Trophoblast cell (in vitro differentiated cells and primary cell): Measurements from ENCODE around the gene NR3C1.

ENCODE experiments used
- DNase-seq, 2 donors: peaks; one replicate each; pipeline ENCODE4 v3.0.0-alpha.2; 2016
- H2AFZ ChIP-seq: 2 replicates; pipeline ENCODE4 v1.6.1; 2013; ENCODE audit warnings: low read length, moderate library complexity, mild to moderate bottlenecking; ENCODE audit not compliant: insufficient read depth, poor library complexity
- H2AK5ac ChIP-seq: 2 replicates; pipeline ENCODE4 v1.6.1; 2013; ENCODE audit warnings: mild to moderate bottlenecking, low read length
- H2BK120ac ChIP-seq: 2 replicates; pipeline ENCODE4 v1.6.1; 2013; ENCODE audit warnings: low read length, mild to moderate bottlenecking, moderate library complexity; ENCODE audit not compliant: insufficient read depth, poor library complexity
- H2BK12ac ChIP-seq: 2 replicates; pipeline ENCODE4 v1.6.1; 2013; ENCODE audit warnings: mild to moderate bottlenecking, low read length, moderate library complexity
- H2BK5ac ChIP-seq: 2 replicates; pipeline ENCODE4 v1.6.1; 2013; ENCODE audit warnings: low read length, low read depth, moderate library complexity, mild to moderate bottlenecking; ENCODE audit not compliant: poor library complexity
- H3K14ac ChIP-seq: 2 replicates; pipeline ENCODE4 v1.6.1; 2013; ENCODE audit warnings: mild to moderate bottlenecking, low read length
- H3K18ac ChIP-seq: 2 replicates; pipeline ENCODE4 v1.6.1; 2013; ENCODE audit warnings: mild to moderate bottlenecking, low read length
- H3K23ac ChIP-seq: 2 replicates; pipeline ENCODE4 v1.6.1; 2013; ENCODE audit warnings: low read length
- H3K27ac ChIP-seq: 2 replicates; pipeline ENCODE4 v1.5.1; 2013; ENCODE audit warnings: low read depth, mild to moderate bottlenecking, inconsistent platforms, low read length, moderate library complexity
- H3K27me3 ChIP-seq: 2 replicates; pipeline ENCODE4 v1.6.1; 2013; ENCODE audit warnings: inconsistent platforms, mild to moderate bottlenecking, low read length, moderate library complexity; ENCODE audit not compliant: insufficient read depth
- H3K36me3 ChIP-seq, 2 experiments: 1 replicate in 1 of 2; 2 replicates in 1 of 2; pipeline ENCODE4 v1.6.1; 2013; ENCODE audit warnings: low read length in 2 of 2, mild to moderate bottlenecking in 2 of 2, moderate library complexity in 1 of 2; ENCODE audit not compliant: insufficient read depth in 2 of 2, control insufficient read depth in 1 of 2
- H3K4ac ChIP-seq: 2 replicates; pipeline ENCODE4 v1.6.1; 2013; ENCODE audit warnings: low read depth, mild to moderate bottlenecking, low read length, moderate library complexity
- H3K4me1 ChIP-seq, 2 experiments: 1 replicate in 1 of 2; 2 replicates in 1 of 2; pipeline ENCODE4 v1.6.1; 2013; ENCODE audit warnings: low read length in 2 of 2, mild to moderate bottlenecking in 2 of 2, moderate library complexity in 1 of 2; ENCODE audit not compliant: insufficient read depth in 2 of 2, control insufficient read depth in 1 of 2
- H3K4me2 ChIP-seq: 2 replicates; pipeline ENCODE4 v1.6.1; 2013; ENCODE audit warnings: inconsistent platforms, mild to moderate bottlenecking, low read length, moderate library complexity
- H3K4me3 ChIP-seq: 2 replicates; pipeline ENCODE4 v1.5.1; 2013; ENCODE audit warnings: mild to moderate bottlenecking, low read depth, low read length, inconsistent platforms
- H3K79me1 ChIP-seq: one replicate; pipeline ENCODE4 v1.6.1; 2013; ENCODE audit warnings: low read length
- H3K79me2 ChIP-seq: 2 replicates; pipeline ENCODE4 v1.6.1; 2013; ENCODE audit warnings: low read length, mild to moderate bottlenecking; ENCODE audit not compliant: control insufficient read depth, insufficient read depth, poor library complexity
- H3K9ac ChIP-seq: 2 replicates; pipeline ENCODE4 v1.6.1; 2013; ENCODE audit warnings: mild to moderate bottlenecking, low read length
- H3K9me3 ChIP-seq: 2 replicates; pipeline ENCODE4 v1.6.1; 2013; ENCODE audit warnings: low read depth, mild to moderate bottlenecking, control low read depth, inconsistent platforms, low read length; ENCODE audit not compliant: insufficient read depth
- H4K12ac ChIP-seq: 2 replicates; pipeline ENCODE4 v1.6.1; 2013; ENCODE audit warnings: low read depth, mild to moderate bottlenecking, low read length, moderate library complexity
- H4K8ac ChIP-seq: 2 replicates; pipeline ENCODE4 v1.6.1; 2013; ENCODE audit warnings: low read depth, mild to moderate bottlenecking, low read length, moderate library complexity
- H4K91ac ChIP-seq: one replicate; pipeline ENCODE4 v1.6.1; 2013; ENCODE audit warnings: low read depth, mild to moderate bottlenecking, low read length, moderate library complexity
- WGBS: extraction: QIAGEN DNeasy Blood & Tissue Kit; methylation state at CpG from one replicate; pipeline ENCODE4 v1.1.7; 2013; ENCODE audit warnings: missing lambda C conversion rate; ENCODE audit not compliant: insufficient read length, insufficient coverage; ENCODE audit errors: extremely low coverage; 5-methylcytosine and 5-hydroxymethylcytosine counted together

NR3C1 gene

GRCh38 chr5:143258559-143259253, 144.8 kb downstream of the NR3C1 start:
- Histone ChIP-seq H3K79me2 (no peaks in the 10 kb centered on the region), H3K4me2 (no peak overlapping the region), H4K91ac (no peak overlapping the region), H4K12ac (no peak overlapping the region), H2BK120ac (no peak overlapping the region), H3K9me3 (no peaks in the 10 kb centered on the region), H3K4ac (no peak overlapping the region), H3K23ac (no peak overlapping the region), H3K9ac (no peak overlapping the region), H4K8ac (no peak overlapping the region), H3K36me3 (no peaks in the 10 kb centered on the region), H2AK5ac (no peak overlapping the region), H3K18ac (no peak overlapping the region), H2BK5ac (no peak overlapping the region), H3K4me3 (no peak overlapping the region), H3K27me3 (no peaks in the 10 kb centered on the region), H2AFZ (no peak overlapping the region), H3K79me1 (no peaks in the 10 kb centered on the region), H3K27ac (no peak overlapping the region), H2BK12ac (no peak overlapping the region), H3K14ac (no peak overlapping the region), H3K4me1 (no peaks in the 10 kb centered on the region)
- peak; percentile 77 to 89 for DNase-seq
- WGBS = no CpG with 5 or more reads among the region's 12 CpGs

GRCh38 chr5:143254819-143255218, 148.7 kb downstream of the NR3C1 start:
- DNase-seq = no peak
- Histone ChIP-seq H3K4me1 (no peaks in the 10 kb centered on the region), H2BK12ac (no peak overlapping the region), H3K4me3 (no peak overlapping the region), H3K4me2 (no peak overlapping the region), H2BK5ac (no peak overlapping the region), H2AK5ac (no peak overlapping the region), H3K18ac (no peak overlapping the region), H3K9me3 (no peaks in the 10 kb centered on the region), H3K23ac (no peak overlapping the region), H2BK120ac (no peak overlapping the region), H4K8ac (no peak overlapping the region), H3K79me1 (no peaks in the 10 kb centered on the region), H2AFZ (no peak overlapping the region), H3K36me3 (no peaks in the 10 kb centered on the region), H4K12ac (no peak overlapping the region), H4K91ac (no peak overlapping the region), H3K27me3 (no peaks in the 10 kb centered on the region), H3K79me2 (no peaks in the 10 kb centered on the region), H3K4ac (no peak overlapping the region), H3K27ac (no peak overlapping the region), H3K9ac (no peak overlapping the region), H3K14ac (no peak overlapping the region)
- no CpG with 5 or more reads among the region's 7 CpGs for WGBS

GRCh38 chr5:143251946-143252345, 151.5 kb downstream of the NR3C1 start:
- H3K18ac ChIP-seq = no peak overlapping the region
- no peak overlapping the region for H2BK120ac ChIP-seq
- H4K91ac ChIP-seq = no peak overlapping the region
- no peaks in the 10 kb centered on the region for H3K27me3 ChIP-seq
- no peaks in the 10 kb centered on the region for H3K79me2 ChIP-seq
- no peak overlapping the region for H3K9ac ChIP-seq
- no peak overlapping the region for H2BK5ac ChIP-seq
- H3K79me1 ChIP-seq = no peaks in the 10 kb centered on the region
- peaks cover 0 to 5% of the 10 kb centered on the region in 2 experiments for H3K4me1 ChIP-seq
- no peak overlapping the region for H3K27ac ChIP-seq
- no peak overlapping the region for H4K12ac ChIP-seq
- H3K36me3 ChIP-seq = no peaks in the 10 kb centered on the region
- no peak for DNase-seq
- no peak overlapping the region for H3K4ac ChIP-seq
- no peak overlapping the region for H4K8ac ChIP-seq
- H3K14ac ChIP-seq = no peak overlapping the region
- no peaks in the 10 kb centered on the region for H3K9me3 ChIP-seq
- H3K4me3 ChIP-seq = no peak overlapping the region
- no peak overlapping the region for H2AFZ ChIP-seq
- H2BK12ac ChIP-seq = no peak overlapping the region
- WGBS = no CpG with 5 or more reads among the region's 4 CpGs
- no peak overlapping the region for H3K23ac ChIP-seq
- no peak overlapping the region for H3K4me2 ChIP-seq
- H2AK5ac ChIP-seq = no peak overlapping the region

GRCh38 chr5:143251190-143251589, 152.3 kb downstream of the NR3C1 start:
- Histone ChIP-seq H3K4me2 (no peak overlapping the region), H2BK5ac (no peak overlapping the region), H3K18ac (no peak overlapping the region), H3K4ac (no peak overlapping the region), H3K23ac (no peak overlapping the region), H3K27ac (no peak overlapping the region), H2AK5ac (no peak overlapping the region), H2BK12ac (no peak overlapping the region), H3K79me1 (no peaks in the 10 kb centered on the region), H3K27me3 (no peaks in the 10 kb centered on the region), H2BK120ac (no peak overlapping the region), H4K91ac (no peak overlapping the region), H3K36me3 (no peaks in the 10 kb centered on the region), H3K9ac (no peak overlapping the region), H3K79me2 (no peaks in the 10 kb centered on the region), H3K9me3 (no peaks in the 10 kb centered on the region), H2AFZ (no peak overlapping the region), H3K14ac (no peak overlapping the region), H3K4me1 (peaks cover 0 to 8% of the 10 kb centered on the region in 2 experiments), H3K4me3 (no peak overlapping the region), H4K12ac (no peak overlapping the region), H4K8ac (no peak overlapping the region)
- no peak for DNase-seq
- WGBS = no CpG with 5 or more reads among the region's 3 CpGs
